GM18868 (cell line): ENCODE data around the gene MAMSTR.

ENCODE experiments used
- ATAC-seq: cut with Tn5 transposase; IDR thresholded peaks from one replicate; pipeline ENCODE4 v1.9.1; 2021; ENCODE audit warnings: mild to moderate bottlenecking, moderate library complexity; ENCODE audit not compliant: unreplicated experiment

MAMSTR gene

DNA sequence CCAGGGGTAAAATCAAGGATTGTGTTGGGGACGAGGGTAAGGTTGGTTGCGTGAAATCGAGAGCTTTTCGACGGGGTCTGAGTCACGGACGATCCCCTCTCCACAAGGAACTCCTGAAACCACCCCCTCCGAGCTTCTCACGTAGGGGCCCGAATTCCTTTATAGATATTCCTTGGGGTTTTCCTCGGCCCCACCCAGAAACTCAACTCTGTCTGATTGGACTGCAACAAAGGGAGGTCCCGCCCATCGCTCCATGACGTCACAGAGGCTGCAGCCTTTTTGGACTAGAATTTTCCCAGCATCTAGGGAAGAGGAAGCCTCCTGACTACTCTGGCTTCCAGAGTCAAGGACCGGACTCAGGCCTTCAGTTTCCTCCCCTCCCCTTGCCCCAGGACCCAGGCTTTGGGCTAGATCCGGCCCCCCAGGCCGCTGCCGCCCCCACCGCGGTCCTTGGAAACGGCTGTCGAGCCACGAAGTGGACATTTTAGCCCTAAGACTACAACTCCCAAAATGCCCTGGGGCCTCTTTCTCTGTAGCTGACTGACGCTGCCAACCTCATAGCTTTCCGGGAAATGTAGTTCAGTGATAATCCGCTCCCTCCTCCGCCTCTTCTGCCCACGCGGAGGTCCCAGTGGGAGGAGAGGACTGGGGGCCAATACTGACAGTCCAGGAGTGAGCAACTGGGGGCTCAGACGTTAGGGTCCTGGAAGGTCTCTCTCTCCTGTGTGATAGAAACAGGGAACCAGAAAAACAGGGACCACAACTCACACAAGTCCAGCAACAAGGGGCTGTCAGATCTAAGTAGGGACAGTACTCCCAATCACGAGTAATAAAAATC lies 27.4 kb upstream of the MAMSTR start, which contains the start of gene IZUMO1:
IZUMO1 (minus strand) TSS at position 172 of the 838 bp plus-strand sequence. CDS start 1,050 bp downstream, outside the sequence.
- no peak for ATAC-seq

DNA sequence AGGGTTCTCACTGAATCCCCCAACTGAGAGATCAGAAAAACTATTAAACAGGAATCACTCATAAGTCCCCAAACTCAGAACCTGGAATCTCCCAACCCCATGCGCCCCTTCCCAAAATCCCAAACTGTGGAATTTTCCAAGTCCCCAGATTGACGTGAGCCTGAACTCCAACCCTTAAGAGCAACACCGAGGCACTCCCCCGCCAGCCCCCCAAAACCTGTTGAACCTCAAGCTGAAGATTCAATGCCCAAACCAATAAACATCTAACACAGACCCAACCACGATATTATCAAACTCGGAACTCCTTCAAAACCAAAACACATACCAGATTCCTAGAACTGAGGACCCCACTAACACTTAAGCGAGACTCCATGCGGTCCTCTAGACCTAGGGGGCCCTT lies 26.6 kb upstream of the MAMSTR start:
- no peak for ATAC-seq

DNA sequence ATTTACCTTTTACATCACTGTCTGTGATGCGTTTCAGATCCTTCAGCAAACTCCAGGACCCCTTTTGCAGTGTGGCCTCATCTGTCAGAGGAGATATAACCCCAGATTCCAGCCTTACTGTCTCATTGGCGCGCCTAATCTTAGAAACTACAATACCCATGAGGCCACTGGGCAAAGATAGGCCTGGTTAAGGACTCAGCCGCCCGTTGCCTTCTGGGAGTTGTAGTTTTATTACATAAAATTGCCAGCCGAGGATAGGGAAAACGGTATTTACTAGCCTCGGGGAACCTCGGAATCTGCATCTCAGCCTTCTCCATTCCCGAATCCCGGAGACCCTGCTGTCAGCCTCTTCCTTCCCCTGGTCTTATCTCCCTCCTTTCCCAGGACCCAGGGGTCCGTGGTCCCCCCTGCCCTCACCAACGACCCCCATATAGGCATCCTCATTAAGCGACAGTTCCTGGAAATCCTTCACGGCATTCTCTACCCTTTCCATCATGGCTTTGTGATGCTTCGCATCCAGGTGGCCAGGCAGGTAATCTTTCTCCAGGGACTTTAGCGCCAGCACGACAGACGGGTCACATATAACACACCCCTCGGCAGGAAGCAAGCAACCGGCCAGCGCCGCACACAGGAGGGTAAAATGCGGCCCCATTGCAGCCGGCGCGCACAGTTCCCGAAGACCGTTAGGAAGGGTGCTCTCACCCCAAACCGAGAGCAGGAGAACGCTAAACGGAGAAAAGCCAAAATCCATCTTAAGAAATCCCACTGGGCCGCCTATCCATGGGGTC lies 25.9 kb upstream of the MAMSTR start:
- ATAC-seq: no peak

DNA sequence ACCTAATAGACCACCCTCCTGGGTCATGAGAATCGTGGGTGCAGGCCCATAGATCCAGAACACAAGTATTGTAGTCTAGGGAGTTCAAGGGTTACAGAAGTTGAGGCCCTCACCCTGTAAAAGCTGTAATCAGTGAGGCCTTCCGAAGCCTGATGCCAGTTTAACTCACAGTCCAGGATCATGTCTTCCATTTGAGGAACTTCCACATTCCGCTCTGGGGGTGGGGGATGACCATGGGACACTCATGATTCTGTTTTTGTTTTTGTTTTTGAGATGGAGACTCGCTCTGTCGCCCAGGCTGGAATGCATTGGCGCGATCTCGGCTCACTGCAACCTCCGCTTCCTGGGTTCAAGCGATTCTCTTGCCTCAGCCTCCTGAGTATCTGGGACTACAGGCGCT lies 22.6 kb upstream of the MAMSTR start:
- no peak for ATAC-seq

DNA sequence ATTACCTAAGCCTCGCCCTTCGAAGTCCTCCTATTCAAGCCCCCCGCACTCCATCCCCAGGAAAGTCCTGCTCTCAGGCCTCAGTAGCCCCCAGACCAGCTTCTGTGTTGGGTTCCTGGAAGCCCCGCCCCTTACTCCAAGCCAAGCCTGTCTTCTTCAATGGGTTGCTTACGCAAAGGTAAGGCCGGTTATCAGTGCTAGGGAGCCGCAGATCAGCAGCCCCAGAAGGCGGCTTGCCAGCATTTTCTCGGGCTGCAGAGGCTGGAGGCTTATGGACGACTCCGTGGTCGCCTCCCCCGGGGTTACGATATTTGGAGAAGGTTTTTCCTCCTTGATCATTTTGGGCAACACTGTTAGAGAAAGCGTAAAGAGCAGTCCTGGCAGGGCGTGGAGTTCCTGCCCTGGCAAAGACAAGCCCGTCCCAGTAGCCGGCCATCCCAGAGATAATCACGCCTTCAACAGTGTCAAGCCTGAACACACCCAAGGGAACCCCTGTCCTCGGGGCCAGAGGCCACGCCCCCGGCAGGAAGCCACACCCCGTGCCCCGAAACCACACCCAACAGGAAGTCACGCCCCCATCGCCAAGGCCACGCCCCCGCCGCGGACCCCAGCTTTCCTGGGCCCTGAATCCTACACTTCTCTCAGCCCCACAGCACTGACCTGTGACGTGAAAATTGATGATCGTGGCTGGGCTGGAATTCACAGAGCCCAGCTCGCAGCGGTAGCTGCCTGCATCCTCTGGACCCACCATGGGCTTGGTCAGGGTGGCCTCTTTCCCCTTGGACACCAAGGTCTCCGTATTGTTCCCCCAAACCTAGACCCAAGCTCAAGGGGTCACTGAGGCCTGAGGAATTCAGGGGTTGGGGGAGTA lies 21.8 kb upstream of the MAMSTR start:
- ATAC-seq: no peak

DNA sequence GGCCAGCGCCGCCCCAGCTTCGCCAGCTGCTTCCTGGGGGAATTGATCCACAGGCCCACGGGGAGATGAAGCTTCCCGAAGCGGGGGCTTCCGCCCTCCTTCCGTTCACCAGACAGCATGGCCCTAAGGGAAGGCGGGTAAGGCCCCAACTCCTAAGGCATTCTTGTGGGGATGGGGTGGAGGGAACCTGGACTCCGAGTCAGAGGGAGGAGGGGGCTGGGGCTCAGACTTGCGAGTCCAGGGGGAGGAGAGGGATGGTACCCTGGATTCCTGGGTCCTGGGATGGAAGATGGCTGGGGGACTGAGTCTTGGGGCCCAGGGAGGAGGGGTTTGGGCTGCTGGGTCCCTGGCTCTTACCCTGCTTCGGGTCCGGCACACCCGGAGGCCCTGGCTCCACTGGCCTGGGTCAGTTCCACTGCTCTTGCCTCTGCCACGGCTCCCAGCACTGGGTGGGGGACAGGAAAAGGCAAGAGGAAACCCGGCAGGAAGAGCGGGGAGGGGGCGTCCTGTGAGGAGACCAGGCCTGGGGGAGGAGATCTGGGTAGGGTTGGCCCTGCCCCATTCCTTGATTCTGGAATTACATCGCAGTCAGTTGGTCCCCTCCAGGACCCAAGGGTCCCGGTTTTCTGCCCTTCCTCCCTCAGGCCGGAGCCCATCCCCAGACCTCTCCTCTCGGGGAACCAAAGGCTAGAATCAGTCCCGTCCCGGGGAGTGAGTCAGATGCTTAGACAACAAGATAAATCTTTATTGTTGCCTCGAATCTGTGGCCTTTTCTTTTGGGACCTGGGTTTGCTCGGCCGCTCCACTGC lies 20.8 kb upstream of the MAMSTR start, which contains the start of gene RASIP1:
RASIP1 (minus strand) TSS at position 447 of the 809 bp plus-strand sequence; CDS start at position 119, 328 bp downstream.
- no peak for ATAC-seq

DNA sequence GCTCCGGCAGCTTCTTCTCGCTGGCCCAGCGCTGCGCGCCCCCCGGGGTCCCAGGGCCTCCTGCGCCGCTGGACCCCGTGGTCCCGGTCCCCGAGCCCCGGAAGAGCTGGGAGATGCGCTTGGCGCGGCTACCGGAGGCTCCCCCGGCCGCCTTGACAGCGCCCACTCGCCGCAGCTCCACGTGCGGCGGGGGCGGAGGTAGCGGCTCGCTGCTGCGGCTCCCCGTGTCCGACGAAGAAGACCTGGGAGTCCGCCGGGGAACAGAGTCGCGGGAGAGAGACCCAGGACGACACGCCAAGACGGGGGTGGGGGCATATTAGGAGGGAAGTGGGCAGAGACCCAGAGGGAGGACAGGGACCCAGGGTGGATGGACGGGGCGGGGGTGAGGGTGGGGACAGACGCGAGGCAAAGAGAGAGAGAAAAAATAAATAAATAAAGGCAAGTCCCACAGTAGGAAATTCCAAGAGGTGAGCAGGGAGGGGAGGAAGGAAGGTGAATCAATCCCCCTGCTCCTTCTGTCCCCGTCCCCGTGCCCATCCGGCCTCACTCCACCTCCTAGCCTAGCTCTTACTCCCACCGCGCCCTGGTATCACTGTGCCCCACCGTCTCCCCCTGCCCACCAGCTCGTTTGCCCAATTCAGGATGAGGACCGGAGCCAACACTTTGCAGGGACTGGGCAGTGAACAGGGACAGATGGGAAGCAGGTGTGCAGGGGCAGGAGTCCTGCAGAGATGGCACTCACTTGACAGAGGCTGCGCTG lies 20.1 kb upstream of the MAMSTR start:
- no peak for ATAC-seq

DNA sequence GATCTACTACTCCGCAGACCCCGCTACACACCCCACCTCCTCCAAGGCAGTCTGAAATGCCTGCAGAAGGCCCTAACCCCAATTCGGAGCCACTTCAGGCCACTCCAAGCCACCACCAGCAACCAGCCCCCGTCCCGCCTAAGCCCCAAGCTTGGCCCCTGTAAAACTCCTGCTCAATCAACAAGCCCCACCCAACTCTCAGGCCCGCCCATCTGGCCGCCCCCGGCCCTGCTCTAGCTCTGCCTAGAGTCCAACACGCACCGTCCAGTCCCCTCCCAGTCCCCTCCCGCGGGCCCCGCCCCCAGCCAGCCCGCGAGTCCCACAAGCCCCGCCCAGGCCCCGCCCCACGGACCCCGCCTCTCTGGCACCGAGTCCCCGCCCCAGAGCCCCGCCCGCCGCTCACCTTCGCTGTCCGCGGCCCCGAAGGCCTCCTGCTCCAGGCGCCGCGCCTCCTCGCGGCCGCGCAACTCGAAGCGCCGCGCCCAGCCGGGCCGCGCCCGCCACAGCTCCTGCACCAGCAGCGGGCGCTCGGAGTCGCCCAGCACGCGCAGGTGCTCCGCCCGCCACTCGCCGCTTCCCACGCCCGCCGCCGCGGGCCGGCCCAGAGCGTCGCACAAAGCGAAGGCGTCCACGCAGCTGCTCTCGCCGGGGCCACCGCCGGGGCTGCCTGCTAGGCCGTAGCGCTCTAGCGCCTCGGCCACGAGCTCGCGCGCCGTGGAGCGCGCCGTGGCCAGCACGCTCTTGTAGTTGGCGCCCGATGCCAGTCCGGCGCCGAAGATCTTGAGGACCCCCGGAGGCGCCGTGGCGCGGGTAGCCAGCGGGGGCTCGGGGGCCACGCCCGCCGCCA lies 19.3 kb upstream of the MAMSTR start:
- ATAC-seq: peak; percentile 69

DNA sequence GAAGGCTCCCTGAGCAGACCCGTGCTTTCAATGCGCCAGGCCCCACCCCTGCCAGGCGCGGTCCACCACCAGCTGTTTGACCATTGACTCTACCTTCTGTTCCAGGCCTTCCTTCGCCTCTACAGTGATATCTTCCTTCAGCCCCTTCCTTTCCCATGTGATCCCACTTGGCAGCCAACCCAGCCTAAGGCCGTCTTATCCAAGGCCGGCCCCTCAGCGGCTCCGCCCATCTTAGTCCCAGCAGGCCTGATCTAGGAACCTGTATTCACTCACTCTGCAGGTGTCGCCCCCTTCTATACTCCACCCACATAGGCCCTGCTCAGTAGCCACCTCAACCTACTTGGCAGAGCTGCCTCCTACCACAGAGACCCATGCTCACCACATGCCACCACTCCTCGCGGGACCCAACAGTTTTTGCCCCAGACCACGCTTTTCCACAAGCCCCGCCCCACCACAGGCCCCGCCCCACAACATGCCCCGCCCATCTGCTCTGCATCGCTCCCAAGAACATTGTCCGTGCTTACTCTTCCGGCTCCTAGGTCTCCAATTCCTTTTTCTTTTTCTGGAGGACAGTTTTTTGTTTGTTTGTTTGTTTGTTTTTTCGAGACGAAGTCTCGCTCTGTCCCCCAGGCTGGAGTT lies 18.0 kb upstream of the MAMSTR start:
- ATAC-seq: no peak

DNA sequence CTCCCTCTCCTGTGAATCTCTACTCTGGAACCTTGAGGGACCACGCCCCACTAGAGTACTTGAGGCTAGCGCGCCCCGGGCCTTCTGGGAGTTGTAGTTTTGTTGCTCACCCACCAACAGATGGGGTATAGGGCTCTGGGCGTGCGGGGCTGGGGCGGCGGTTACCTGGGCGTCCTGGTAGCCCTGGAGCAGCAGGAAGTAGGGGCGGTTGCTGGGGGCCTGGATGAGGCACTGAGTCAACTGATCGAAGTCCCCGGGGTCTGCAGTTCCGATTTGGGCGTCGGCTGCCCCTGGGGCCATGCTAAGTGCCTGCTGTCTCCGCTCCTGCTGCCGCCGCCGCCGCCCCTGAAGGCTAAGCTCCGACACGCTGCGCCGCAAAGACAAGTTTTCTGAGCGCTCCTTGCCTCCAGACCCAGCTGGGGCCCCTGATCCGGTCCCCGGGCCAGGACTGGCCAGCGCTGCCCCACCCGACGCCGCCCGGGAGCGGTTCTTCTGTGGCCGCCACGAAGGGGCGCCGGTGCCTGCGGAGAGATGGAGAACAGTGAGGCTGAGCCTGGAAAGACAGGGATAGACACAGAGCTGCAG lies 15.6 kb upstream of the MAMSTR start:
- ATAC-seq: no peak

DNA sequence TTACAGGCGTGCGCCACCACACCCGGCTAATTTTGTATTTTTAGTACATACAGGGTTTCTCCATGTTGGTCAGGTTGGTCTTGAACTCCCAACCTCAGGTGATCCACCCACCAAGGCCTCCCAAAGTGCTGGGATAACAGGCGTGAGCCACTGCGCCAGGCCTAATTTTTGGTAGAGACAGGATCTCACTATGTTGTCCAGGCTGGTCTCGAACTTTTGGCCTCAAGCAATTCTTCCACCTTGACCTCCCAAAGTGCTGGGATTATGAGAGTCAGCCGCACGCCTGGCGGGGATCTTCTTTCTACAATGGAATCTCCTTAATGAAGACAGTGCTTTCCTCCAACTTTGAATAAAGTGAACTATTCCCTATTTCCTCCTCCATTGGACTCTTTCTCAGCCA lies 15.1 kb upstream of the MAMSTR start:
- ATAC-seq: no peak

DNA sequence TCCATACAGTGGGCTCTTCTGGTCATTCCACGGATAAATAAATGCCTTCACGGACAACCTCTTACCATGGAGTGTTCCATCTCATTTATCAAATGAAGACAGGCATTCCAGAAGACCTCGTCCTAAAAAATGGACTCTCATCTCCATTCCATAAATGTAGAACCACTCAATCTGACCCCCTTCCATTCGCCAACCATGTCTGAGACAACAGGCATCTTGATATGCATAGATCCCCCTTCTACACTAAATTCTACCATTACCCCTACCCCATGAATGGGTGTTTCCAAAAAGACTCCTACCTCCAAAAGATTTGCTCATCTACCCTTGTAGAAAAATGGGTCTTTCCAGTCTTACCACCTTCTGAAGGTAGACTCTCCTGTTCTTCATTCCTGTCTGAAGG lies 11.9 kb upstream of the MAMSTR start:
- ATAC-seq: no peak

DNA sequence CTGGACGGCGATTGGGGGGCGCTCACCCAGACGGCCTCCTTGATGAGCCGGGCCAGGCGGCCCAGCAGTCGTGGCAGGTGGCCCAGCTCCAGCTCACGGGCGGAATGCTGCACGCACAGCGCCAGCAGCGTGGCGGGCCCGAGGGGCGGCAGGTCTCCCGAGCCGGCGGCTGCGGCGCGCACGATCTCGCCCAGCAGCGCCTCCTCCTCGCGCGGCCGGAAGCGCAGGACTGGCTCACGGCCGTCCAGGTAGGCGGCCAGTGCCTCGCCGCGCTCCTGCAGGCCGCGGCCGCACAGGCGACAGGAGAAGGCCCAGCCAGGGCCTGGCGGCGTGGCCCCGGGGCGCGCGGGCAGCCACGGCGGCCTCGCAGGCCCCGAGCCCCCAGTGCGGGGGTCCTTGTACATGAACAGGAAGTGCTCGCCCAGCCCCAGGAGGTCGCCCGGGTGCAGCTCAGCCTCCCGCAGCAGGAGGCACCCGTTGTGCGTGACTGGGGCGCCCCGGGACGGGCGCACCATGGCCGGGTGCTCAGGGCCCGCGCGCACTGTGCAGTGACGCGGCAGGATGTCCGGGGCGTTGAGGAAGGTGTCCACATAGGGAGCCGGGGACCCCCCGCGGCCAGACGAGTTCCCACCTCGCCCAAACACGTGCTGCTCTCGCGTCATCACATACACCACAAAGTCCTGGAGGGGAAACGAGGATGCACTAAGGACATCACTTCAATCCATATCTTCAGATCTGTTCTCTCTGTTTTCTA lies 9.6 kb upstream of the MAMSTR start:
- no peak for ATAC-seq

DNA sequence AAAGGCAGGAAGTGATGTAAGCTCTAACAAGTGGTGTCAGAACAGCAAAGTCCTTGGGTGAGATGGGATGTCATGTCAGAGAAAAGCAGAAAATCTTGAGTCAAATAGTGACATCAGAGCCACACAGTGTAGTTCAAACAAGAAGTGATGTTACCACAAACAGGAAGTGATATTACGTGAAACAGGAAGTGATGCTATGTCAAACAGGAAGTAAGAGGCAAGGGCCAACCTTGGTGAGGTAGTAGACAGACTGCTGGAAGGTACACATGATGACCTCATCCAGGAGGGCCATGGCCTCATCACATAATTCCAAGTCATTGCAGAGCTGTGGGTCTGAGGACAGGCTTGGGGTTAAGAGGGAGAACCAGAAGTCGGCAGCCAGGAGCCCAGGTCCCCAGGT lies 7.0 kb upstream of the MAMSTR start:
- ATAC-seq: no peak

DNA sequence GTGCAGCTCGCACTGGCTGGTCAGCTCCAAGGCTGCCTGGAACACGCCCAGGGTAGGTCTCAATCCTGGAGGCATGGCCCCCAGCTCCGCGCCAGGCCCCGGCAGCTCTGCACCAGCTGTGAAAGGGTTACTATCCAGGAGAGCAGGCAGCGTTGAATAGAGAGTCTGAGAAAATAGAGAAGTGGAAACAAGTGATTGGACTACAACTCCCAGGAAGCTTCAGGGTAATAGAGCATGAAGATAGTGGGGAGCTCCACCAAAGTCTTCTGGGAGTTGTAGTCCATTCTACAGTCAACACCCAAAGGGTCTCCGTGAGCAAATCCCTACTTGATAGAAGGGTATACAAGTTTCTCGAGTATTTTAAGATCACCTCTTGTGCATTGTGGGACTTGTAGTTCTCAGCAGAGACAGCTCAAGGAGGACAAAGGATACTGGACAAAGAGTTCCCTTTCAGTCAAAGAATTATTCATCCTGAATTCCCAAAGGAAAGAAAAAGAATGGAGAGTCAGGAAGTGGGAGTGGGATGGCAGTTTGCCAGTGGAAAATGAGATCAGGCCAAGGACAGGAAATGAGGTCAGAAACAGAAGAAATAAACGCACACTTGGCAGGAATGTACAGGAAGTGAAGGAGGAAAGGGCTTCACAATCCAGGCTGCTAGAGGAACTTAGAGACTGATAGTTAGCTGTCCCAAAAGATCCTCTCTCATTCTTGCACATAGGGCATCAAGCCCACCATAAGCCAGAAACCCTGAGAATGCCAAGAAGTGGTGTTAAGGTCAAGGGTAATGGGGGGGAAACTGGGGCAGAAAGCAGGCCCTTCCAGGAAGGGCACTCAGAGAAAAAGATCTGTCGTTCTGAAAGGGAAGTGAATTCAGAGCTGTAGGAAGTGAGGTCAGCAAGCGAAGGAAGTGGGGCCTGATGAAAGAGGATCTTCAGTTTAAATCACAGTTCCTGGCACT lies 5.5 kb upstream of the MAMSTR start:
- no peak for ATAC-seq

DNA sequence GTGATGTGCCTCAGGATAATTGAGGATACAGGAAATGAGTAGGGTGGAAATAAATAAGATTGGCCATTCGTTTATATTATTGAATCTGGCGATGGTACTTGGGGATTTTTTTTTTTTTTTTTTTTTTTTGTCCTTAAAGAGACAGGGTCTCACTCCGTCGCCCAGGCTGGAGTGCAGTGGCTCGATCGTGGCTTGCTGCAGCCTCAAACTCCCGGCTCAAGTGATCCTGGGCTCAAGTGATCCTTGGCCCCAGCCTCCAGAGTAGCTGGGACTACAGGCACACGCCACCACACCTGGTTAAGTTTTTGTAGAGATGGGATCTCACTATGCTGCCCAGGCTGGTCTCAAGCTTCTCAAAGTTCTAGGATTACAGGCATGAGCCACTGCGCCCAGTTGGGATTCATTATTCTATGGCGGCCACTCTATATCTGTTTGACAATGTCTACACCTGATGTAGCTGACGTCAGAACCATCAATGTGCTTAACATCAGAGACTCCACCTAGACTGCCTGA lies 2.7 kb upstream of the MAMSTR start:
- no peak for ATAC-seq
